Transverse colon (tissue), 4 donors: ENCODE data around the gene UBE2E1. TPM values are rescaled to one million over a fixed set of nuclear protein-coding genes. Genes with fewer than 3 reads are reported as not detected.

ENCODE experiments used
- DNase-seq: peaks from one replicate; pipeline ENCODE4 v3.0.0-alpha.2; 2019
- H3K27ac ChIP-seq, 4 donors: fragments of 200-600 bp; sonication (generic); 2 replicates each; pipeline ENCODE4 v1.5.1; 2016 to 2018; ENCODE audit warnings: inconsistent platforms in 4 of 4
- H3K27me3 ChIP-seq: fragments of 200-600 bp; sonication (generic); 2 replicates; pipeline ENCODE4 v1.5.1; 2017; ENCODE audit warnings: inconsistent platforms
- H3K36me3 ChIP-seq, 4 donors: fragments of 200-600 bp; sonication (generic); 2 replicates each; pipeline ENCODE4 v1.5.1; 2017 to 2019; ENCODE audit warnings: inconsistent platforms in 4 of 4
- H3K4me1 ChIP-seq, 4 donors: fragments of 200-600 bp; sonication (generic); 2 replicates each; pipeline ENCODE4 v1.5.1; 2017 to 2020; ENCODE audit warnings: inconsistent platforms in 4 of 4
- H3K4me3 ChIP-seq, 4 donors: fragments of 200-600 bp; sonication (generic); 1 replicate in 1 of 4; 2 replicates in 3 of 4; pipeline versions ENCODE4 v1.5.1 to v1.6.1; 2017 to 2019; ENCODE audit warnings: inconsistent platforms in 4 of 4
- H3K9me3 ChIP-seq, 2 donors: fragments of 200-600 bp; sonication (generic); 2 replicates each; pipeline ENCODE4 v1.5.1; 2017 to 2019; ENCODE audit warnings: inconsistent platforms in 2 of 2
- EP300 ChIP-seq: sonication (generic); formaldehyde crosslinking; IDR thresholded peaks from one replicate; pipeline ENCODE4 v1.6.1; 2017; ENCODE audit warnings: antibody characterized with exemption, low read depth
- POLR2A ChIP-seq: fragments of 450-650 bp; IDR thresholded peaks from one replicate; pipeline ENCODE4 v1.6.1; 2016; ENCODE audit warnings: antibody characterized with exemption, mild to moderate bottlenecking, moderate library complexity
- POLR2AphosphoS5 ChIP-seq, 3 donors: sonication (generic); formaldehyde crosslinking; IDR thresholded peaks; one replicate each; pipeline ENCODE4 v1.6.1; 2016; ENCODE audit warnings: antibody characterized with exemption in 3 of 3
- WGBS, 2 donors: methylation state at CpG; one replicate each; pipeline ENCODE4 v1.1.5; 2018; ENCODE audit warnings: low coverage in 1 of 2; 5-methylcytosine and 5-hydroxymethylcytosine counted together
- in situ Hi-C, 4 donors: fragments of 200-750 bp; cut with MboI; loops; one replicate each; pipeline versions ENCODE4 v1.15.0 to v1.15.1; 2017; ENCODE audit warnings: low sequenced_read_pairs in 3 of 4, low pct_ligation_motif_present in 1 of 4, low pct_unique_long_range_greater_than_20kb in 1 of 4
- intact Hi-C: fragments of 100-400 bp; cut with DNase I; formaldehyde crosslinking; loops from one replicate; pipeline ENCODE4 v1.15.1; 2023; ENCODE audit warnings: low total_unique reads
- total RNA-seq, 4 donors: library from RNA; depleted of rRNA; stranded (reverse); fragments of >200 nt; gene quantifications; one replicate each; pipeline ENCODE4 v1.1.0, GENCODE V29; 2016
- TF ChIP-seq, protein P1 (sequence below), 5 experiments: fragments of 200-600 bp in 3 of 5; fragments of 450-650 bp in 2 of 5; sonication (generic) in 3 of 5; IDR thresholded peaks; 1 replicate in 2 of 5; 2 replicates in 3 of 5; pipeline ENCODE4 v1.5.1; 2016 to 2017; ENCODE audit warnings: antibody characterized with exemption in 5 of 5, inconsistent platforms in 3 of 5, mild to moderate bottlenecking in 2 of 5, moderate library complexity in 1 of 5

The UBE2E1 gene
- total RNA-seq, 4 donors from 2014 or later = 62.0 to 109 (median 76.9) TPM

GRCh38 chr3:23760871-23761373 is 44.8 kb upstream of the UBE2E1 start:
- no peaks in the 10 kb centered on the region for H3K36me3 ChIP-seq
- DNase-seq = no peak
- no peaks in the 10 kb centered on the region for H3K27me3 ChIP-seq
- intact Hi-C loops (no loop called here), in situ Hi-C loops (no loop called here)
- 44 to 78% methylated on average over 2 to 7 of the region's 7 CpGs for WGBS, 2 donors
- no peak overlapping the region for H3K4me3 ChIP-seq
- peaks cover 0 to 12% (median 0%) of the 10 kb centered on the region in 4 donors for H3K4me1 ChIP-seq
- no peaks in the 10 kb centered on the region for H3K9me3 ChIP-seq
- no peak for TF ChIP-seq POLR2AphosphoS5 (IDR thresholded peaks at IDR 0.05)
- TF ChIP-seq, protein P1, sequence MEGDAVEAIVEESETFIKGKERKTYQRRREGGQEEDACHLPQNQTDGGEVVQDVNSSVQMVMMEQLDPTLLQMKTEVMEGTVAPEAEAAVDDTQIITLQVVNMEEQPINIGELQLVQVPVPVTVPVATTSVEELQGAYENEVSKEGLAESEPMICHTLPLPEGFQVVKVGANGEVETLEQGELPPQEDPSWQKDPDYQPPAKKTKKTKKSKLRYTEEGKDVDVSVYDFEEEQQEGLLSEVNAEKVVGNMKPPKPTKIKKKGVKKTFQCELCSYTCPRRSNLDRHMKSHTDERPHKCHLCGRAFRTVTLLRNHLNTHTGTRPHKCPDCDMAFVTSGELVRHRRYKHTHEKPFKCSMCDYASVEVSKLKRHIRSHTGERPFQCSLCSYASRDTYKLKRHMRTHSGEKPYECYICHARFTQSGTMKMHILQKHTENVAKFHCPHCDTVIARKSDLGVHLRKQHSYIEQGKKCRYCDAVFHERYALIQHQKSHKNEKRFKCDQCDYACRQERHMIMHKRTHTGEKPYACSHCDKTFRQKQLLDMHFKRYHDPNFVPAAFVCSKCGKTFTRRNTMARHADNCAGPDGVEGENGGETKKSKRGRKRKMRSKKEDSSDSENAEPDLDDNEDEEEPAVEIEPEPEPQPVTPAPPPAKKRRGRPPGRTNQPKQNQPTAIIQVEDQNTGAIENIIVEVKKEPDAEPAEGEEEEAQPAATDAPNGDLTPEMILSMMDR (IDR thresholded peaks at IDR 0.05) = no peak
- TF ChIP-seq POLR2A = no peak
- no peak for TF ChIP-seq EP300
- H3K27ac ChIP-seq = no peak overlapping the region

GRCh38 chr3:23761440-23761896 is 44.3 kb upstream of the UBE2E1 start:
- Histone ChIP-seq H3K27me3 (no peaks in the 10 kb centered on the region), H3K27ac (no peak overlapping the region), H3K4me3 (no peak overlapping the region), H3K9me3 (no peaks in the 10 kb centered on the region), H3K4me1 (peaks cover 0 to 12% (median 0%) of the 10 kb centered on the region in 4 donors), H3K36me3 (no peaks in the 10 kb centered on the region)
- DNase-seq = peak; percentile 59
- in situ Hi-C loops (no loop called here), intact Hi-C loops (no loop called here)
- 53% methylated on average over 2 of the region's 2 CpGs; no CpG with 5 or more reads in 1 of the 2 donors for WGBS, 2 donors
- no peak for TF ChIP-seq POLR2AphosphoS5 (IDR thresholded peaks at IDR 0.05)
- no peak for TF ChIP-seq EP300
- TF ChIP-seq POLR2A = no peak
- TF ChIP-seq, protein P1 (IDR thresholded peaks at IDR 0.05) = peak in 4 of 5 experiments; percentile 21 to 46 (median 32)

- peaks cover 0 to 12% (median 0%) of the 10 kb centered on the region in 4 donors for H3K4me1 ChIP-seq
- WGBS, 2 donors = 77 to 82% methylated on average over 6 to 7 of the region's 7 CpGs
- H3K36me3 ChIP-seq = no peaks in the 10 kb centered on the region
- no peak for DNase-seq
- intact Hi-C loops (no loop called here), in situ Hi-C loops (no loop called here)
- H3K4me3 ChIP-seq = no peak overlapping the region
- no peaks in the 10 kb centered on the region for H3K9me3 ChIP-seq
- no peak for TF ChIP-seq POLR2A
- TF ChIP-seq, protein P1 (IDR thresholded peaks at IDR 0.05) = no peak
- TF ChIP-seq POLR2AphosphoS5 (IDR thresholded peaks at IDR 0.05) = no peak
- TF ChIP-seq EP300 = no peak
- H3K27me3 ChIP-seq = no peaks in the 10 kb centered on the region
- H3K27ac ChIP-seq = no peak overlapping the region
These were observed 43.5 kb upstream of the UBE2E1 start for GRCh38 chr3:23762214-23762613.

- intact Hi-C loops (no loop called here), in situ Hi-C loops (no loop called here)
- Histone ChIP-seq H3K9me3 (no peaks in the 10 kb centered on the region), H3K27ac (peak overlapping the region in 3 of 4 donors; percentile 32 to 57 (median 45)), H3K4me1 (peaks cover 0 to 12% (median 0%) of the 10 kb centered on the region in 4 donors), H3K27me3 (no peaks in the 10 kb centered on the region), H3K4me3 (peak overlapping the region in 1 of 4 donors; percentile 31), H3K36me3 (no peaks in the 10 kb centered on the region)
- DNase-seq = no peak
- 30 to 42% methylated on average over 5 to 12 of the region's 12 CpGs for WGBS, 2 donors
- TF ChIP-seq EP300 (no peak), POLR2A (no peak), POLR2AphosphoS5 (IDR thresholded peaks at IDR 0.05) (no peak)
- TF ChIP-seq, protein P1 (IDR thresholded peaks at IDR 0.05) = no peak
These were observed 42.8 kb upstream of the UBE2E1 start for GRCh38 chr3:23762759-23763477.
